Cardiac septum (tissue), 1 donor: ENCODE data around the gene CNOT4. TPM values are rescaled to one million over a fixed set of nuclear protein-coding genes. Genes with fewer than 3 reads are reported as not detected.
"Not testable (repeated sequence)": the region's sequence is repeated elsewhere in the genome, so short reads cannot be mapped to it uniquely, and the experiment has no call there.

ENCODE experiments used
- DNase-seq: peaks from one replicate; pipeline ENCODE4 v3.0.0-alpha.2; 2020; ENCODE audit warnings: low spot score
- intact Hi-C: fragments of 100-400 bp; cut with DNase I; formaldehyde crosslinking; loops from one replicate; pipeline ENCODE4 v1.14.0; 2022
- total RNA-seq: library from RNA; stranded (reverse); fragmentation: NEBNext Ultra II Directional; extraction: Animal tissue kit (Norgen Biotek cat#: 25700); gene quantifications from one replicate; pipeline ENCODE4 v1.2.1, GENCODE V29; 2021
- donor health status: DM: no; HTN: no; CAD: no.

The CNOT4 gene
- total RNA-seq, 1 donor from 2014 or later = 26.5 TPM

- DNase-seq = no peak
- intact Hi-C loops = no loop called here
These were observed 7.2 kb upstream of the CNOT4 start for GRCh38 chr7:135517060-135517459.

GRCh38 chr7:135514856-135515255 lies 5.0 kb upstream of the CNOT4 start:
- intact Hi-C loops = no loop called here

GRCh38 chr7:135512135-135512887 lies 2.4 kb upstream of the CNOT4 start:
- no peak for DNase-seq

More at GRCh38 chr7:135514856-135515255, 5.0 kb upstream of the CNOT4 start:
- no peak for DNase-seq

GRCh38 chr7:135510592-135511183 lies 786 bp upstream of the CNOT4 start:
- intact Hi-C loops = loop anchor here (2.0 kb wide), 1 partner anchor 46 kb away; the partner anchor contains the start of gene NUP205
- no peak for DNase-seq

More at GRCh38 chr7:135512135-135512887, 2.4 kb upstream of the CNOT4 start:
- intact Hi-C loops = loop anchor here (2.0 kb wide), 1 partner anchor 232 kb away; no protein-coding TSS in a partner anchor

- intact Hi-C loops = no loop called here
- no peak for DNase-seq
These were observed 388 bp downstream of the CNOT4 start for GRCh38 chr7:135509589-135509838.

- no peak for DNase-seq
- intact Hi-C loops = no loop called here
These were observed 866 bp downstream of the CNOT4 start for GRCh38 chr7:135508883-135509588.

- intact Hi-C loops = no loop called here
- no peak for DNase-seq
These were observed 8.5 kb downstream of the CNOT4 start for GRCh38 chr7:135501402-135501801.

GRCh38 chr7:135499818-135500217 lies 10.1 kb downstream of the CNOT4 start:
- intact Hi-C loops = no loop called here
- no peak for DNase-seq

GRCh38 chr7:135497161-135497560 lies 12.7 kb downstream of the CNOT4 start:
- intact Hi-C loops, DNase-seq: not testable (repeated sequence)

- intact Hi-C loops = no loop called here
- no peak for DNase-seq
These were observed 16.5 kb downstream of the CNOT4 start for GRCh38 chr7:135493362-135493761.

- DNase-seq = no peak
- intact Hi-C loops = no loop called here
These were observed 17.8 kb downstream of the CNOT4 start for GRCh38 chr7:135492151-135492550.

- DNase-seq = no peak
- intact Hi-C loops = no loop called here
These were observed 19.1 kb downstream of the CNOT4 start for GRCh38 chr7:135490783-135491182.

GRCh38 chr7:135489791-135490190 lies 20.1 kb downstream of the CNOT4 start:
- DNase-seq = no peak
- intact Hi-C loops = no loop called here

GRCh38 chr7:135486261-135486920 lies 23.5 kb downstream of the CNOT4 start:
- DNase-seq = no peak
- intact Hi-C loops = no loop called here

GRCh38 chr7:135481598-135481979 lies 28.3 kb downstream of the CNOT4 start:
- no peak for DNase-seq
- intact Hi-C loops = no loop called here

- intact Hi-C loops = no loop called here
These were observed 28.8 kb downstream of the CNOT4 start for GRCh38 chr7:135480966-135481597.

GRCh38 chr7:135475521-135475920 lies 34.4 kb downstream of the CNOT4 start:
- intact Hi-C loops = no loop called here

More at GRCh38 chr7:135480966-135481597, 28.8 kb downstream of the CNOT4 start:
- no peak for DNase-seq

GRCh38 chr7:135469705-135470104 lies 40.2 kb downstream of the CNOT4 start:
- intact Hi-C loops, DNase-seq: not testable (repeated sequence)

More at GRCh38 chr7:135475521-135475920, 34.4 kb downstream of the CNOT4 start:
- no peak for DNase-seq

- DNase-seq = no peak
- intact Hi-C loops = no loop called here
These were observed 42.6 kb downstream of the CNOT4 start for GRCh38 chr7:135467207-135467711.
